Ovary (tissue), 3 donors: ENCODE data around the gene OOSP2.

Source experiments
- CTCF ChIP-seq, 3 donors: fragments of 450-650 bp in 2 of 3; fragments of 200-600 bp in 1 of 3; IDR thresholded peaks; one replicate each; pipeline versions ENCODE4 v1.5.1 to v1.8.0; 2016 to 2022; ENCODE audit warnings: antibody characterized with exemption in 3 of 3, mild to moderate bottlenecking in 1 of 3
- POLR2A ChIP-seq: fragments of 450-650 bp; IDR thresholded peaks from one replicate; pipeline ENCODE4 v1.6.1; 2017; ENCODE audit warnings: antibody characterized with exemption, mild to moderate bottlenecking, moderate library complexity
- donor health status: DM: no; HTN: no; CAD: no.

DNA sequence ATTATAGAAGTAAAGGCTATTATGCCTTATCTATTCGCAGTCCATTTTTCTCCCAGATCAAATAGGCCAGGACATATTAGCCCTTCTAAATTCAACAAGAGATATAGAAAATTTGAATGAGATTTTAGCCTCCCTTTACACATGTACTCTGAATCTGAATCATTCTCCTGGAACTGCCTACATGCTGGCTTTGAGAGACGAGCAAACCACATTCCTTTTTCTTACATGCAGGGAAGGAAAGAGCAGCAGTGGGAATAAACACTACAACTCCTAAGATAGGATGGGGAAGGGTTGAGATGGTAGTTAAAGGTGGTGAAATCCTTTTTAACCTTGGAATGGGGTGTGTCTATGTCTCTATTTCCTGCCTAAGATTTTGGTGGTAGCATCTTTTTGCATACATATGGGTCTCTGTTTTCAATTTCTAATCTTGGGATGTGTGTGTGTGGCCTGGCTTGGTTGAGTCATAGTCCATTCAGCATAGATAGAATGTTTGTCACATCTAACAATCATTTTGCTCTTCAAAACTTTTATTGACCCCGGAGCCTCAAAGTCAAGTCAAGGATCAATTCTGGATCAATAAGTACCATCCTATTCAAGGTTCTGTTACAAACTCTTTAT, 11.1 kb upstream of the OOSP2 start:
- TF ChIP-seq CTCF (IDR thresholded peaks at IDR 0.05), result no peak
- no peak for TF ChIP-seq POLR2A
